ENCODE results near the gene ANKZF1. TPM values are rescaled to one million over a fixed set of nuclear protein-coding genes. Genes with fewer than 3 reads are reported as not detected.

Gene ANKZF1
- total RNA-seq, 6 experiments from 2014 or later = 19.3 to 27.8 (median 24.5) TPM

GRCh38 chr2:219281588-219281987 lies 52.0 kb downstream of the ANKZF1 start:
- Histone ChIP-seq H3K36me3 (peaks cover 0 to 48% (median 10%) of the 10 kb centered on the region in 4 donors), H3K9me3 (no peaks in the 10 kb centered on the region), H3K4me3 (no peak overlapping the region), H3K27ac (no peak overlapping the region), H3K4me1 (peaks cover 0 to 15% (median 0%) of the 10 kb centered on the region in 4 donors), H3K27me3 (no peaks in the 10 kb centered on the region)
- TF ChIP-seq CTCF (IDR thresholded peaks at IDR 0.05) = no peak
- no peak for TF ChIP-seq POLR2A (IDR thresholded peaks at IDR 0.05)
- ATAC-seq = no peak
- DNase-seq = no peak
- WGBS (ENCODE audit: insufficient coverage, low coverage, low lambda C conversion rate, missing lambda C conversion rate) = 97% methylated on average over 5 of the region's 8 CpGs
- intact Hi-C loops (cut with DNase I) = no loop called here

- ATAC-seq = no peak
- no peak overlapping the region for H3K4me3 ChIP-seq
- intact Hi-C loops (cut with DNase I) = no loop called here
- H3K9me3 ChIP-seq = no peaks in the 10 kb centered on the region
- WGBS (ENCODE audit: insufficient coverage, low coverage, low lambda C conversion rate, missing lambda C conversion rate) = 84% methylated on average over 5 of the region's 5 CpGs
- H3K27ac ChIP-seq = no peak overlapping the region
- no peak for DNase-seq
- no peaks in the 10 kb centered on the region for H3K27me3 ChIP-seq
- TF ChIP-seq CTCF (IDR thresholded peaks at IDR 0.05) (no peak), POLR2A (IDR thresholded peaks at IDR 0.05) (no peak)
- H3K4me1 ChIP-seq = peaks cover 0 to 15% (median 0%) of the 10 kb centered on the region in 4 donors
- peaks cover 0 to 48% (median 10%) of the 10 kb centered on the region in 4 donors for H3K36me3 ChIP-seq
Measured at GRCh38 chr2:219282375-219282774, 52.8 kb downstream of the ANKZF1 start.

GRCh38 chr2:219282943-219283581 lies 53.5 kb downstream of the ANKZF1 start:
- ATAC-seq (no peak), DNase-seq (no peak)
- TF ChIP-seq POLR2A (IDR thresholded peaks at IDR 0.05) (no peak), CTCF (IDR thresholded peaks at IDR 0.05) (no peak)
- Histone ChIP-seq H3K9me3 (no peaks in the 10 kb centered on the region), H3K4me3 (no peak overlapping the region), H3K27ac (no peak overlapping the region), H3K36me3 (peaks cover 0 to 48% (median 10%) of the 10 kb centered on the region in 4 donors), H3K4me1 (peaks cover 0 to 11% (median 0%) of the 10 kb centered on the region in 4 donors), H3K27me3 (no peaks in the 10 kb centered on the region)
- intact Hi-C loops (cut with DNase I) = no loop called here
- WGBS (ENCODE audit: insufficient coverage, low coverage, low lambda C conversion rate, missing lambda C conversion rate) = 93% methylated on average over 8 of the region's 17 CpGs

- no peak for ATAC-seq
- no peaks in the 10 kb centered on the region for H3K27me3 ChIP-seq
- peaks cover 0 to 48% (median 10%) of the 10 kb centered on the region in 4 donors for H3K36me3 ChIP-seq
- intact Hi-C loops (cut with DNase I) = no loop called here
- no peak for DNase-seq
- H3K9me3 ChIP-seq = no peaks in the 10 kb centered on the region
- 80% methylated on average over 1 of the region's 16 CpGs for WGBS (ENCODE audit: insufficient coverage, low coverage, low lambda C conversion rate, missing lambda C conversion rate)
- peaks cover 0 to 3% (median 0%) of the 10 kb centered on the region in 4 donors for H3K4me1 ChIP-seq
- H3K4me3 ChIP-seq = no peak overlapping the region
- no peak for TF ChIP-seq POLR2A (IDR thresholded peaks at IDR 0.05)
- TF ChIP-seq CTCF (IDR thresholded peaks at IDR 0.05) = no peak
- no peak overlapping the region for H3K27ac ChIP-seq
Measured at GRCh38 chr2:219284501-219285372, 55.1 kb downstream of the ANKZF1 start.

Data from right lobe of liver (tissue), 6 donors.